ENCODE results near the gene BANK1.

BANK1 gene

GRCh38 chr4:101956068-101956825 lies 165.7 kb downstream of the BANK1 start:
- DNase-seq (ENCODE audit: low read depth in 2 of 2) = no peak

- DNase-seq (ENCODE audit: low read depth in 2 of 2) = no peak
Measured at GRCh38 chr4:101958547-101958946, 168.0 kb downstream of the BANK1 start.

GRCh38 chr4:101960431-101960830 lies 169.9 kb downstream of the BANK1 start:
- DNase-seq (ENCODE audit: low read depth in 2 of 2) = no peak

- no peak for DNase-seq (ENCODE audit: low read depth in 2 of 2)
Measured at GRCh38 chr4:101961144-101961543, 170.6 kb downstream of the BANK1 start.

- DNase-seq (ENCODE audit: low read depth in 2 of 2) = no peak
Measured at GRCh38 chr4:101967697-101968346, 177.3 kb downstream of the BANK1 start.

GRCh38 chr4:101968364-101968763 lies 177.8 kb downstream of the BANK1 start:
- no peak for DNase-seq (ENCODE audit: low read depth in 2 of 2)

GRCh38 chr4:101969965-101970364 lies 179.4 kb downstream of the BANK1 start:
- no peak for DNase-seq (ENCODE audit: low read depth in 2 of 2)

GRCh38 chr4:101970547-101971155 lies 180.1 kb downstream of the BANK1 start:
- no peak for DNase-seq (ENCODE audit: low read depth in 2 of 2)

- DNase-seq (ENCODE audit: low read depth in 2 of 2) = no peak
Measured at GRCh38 chr4:101972791-101973190, 182.3 kb downstream of the BANK1 start.

GRCh38 chr4:101973361-101973760 lies 182.8 kb downstream of the BANK1 start:
- DNase-seq (ENCODE audit: low read depth in 2 of 2) = no peak

GRCh38 chr4:101977076-101977475 lies 186.5 kb downstream of the BANK1 start:
- no peak for DNase-seq (ENCODE audit: low read depth in 2 of 2)

GRCh38 chr4:101981756-101982155 lies 191.2 kb downstream of the BANK1 start:
- DNase-seq (ENCODE audit: low read depth in 2 of 2) = no peak

GRCh38 chr4:101983835-101984234 lies 193.3 kb downstream of the BANK1 start:
- DNase-seq (ENCODE audit: low read depth in 2 of 2) = no peak

- DNase-seq (ENCODE audit: low read depth in 2 of 2) = no peak
Measured at GRCh38 chr4:101987623-101988243, 197.2 kb downstream of the BANK1 start.

- no peak for DNase-seq (ENCODE audit: low read depth in 2 of 2)
Measured at GRCh38 chr4:101989551-101989950, 199.0 kb downstream of the BANK1 start.

- DNase-seq (ENCODE audit: low read depth in 2 of 2) = no peak
Measured at GRCh38 chr4:101992446-101992845, 201.9 kb downstream of the BANK1 start.

- no peak for DNase-seq (ENCODE audit: low read depth in 2 of 2)
Measured at GRCh38 chr4:101993002-101993841, 202.7 kb downstream of the BANK1 start.

GRCh38 chr4:101993842-101994775 lies 203.6 kb downstream of the BANK1 start:
- no peak for DNase-seq (ENCODE audit: low read depth in 2 of 2)

- DNase-seq (ENCODE audit: low read depth in 2 of 2) = no peak
Measured at GRCh38 chr4:102007959-102008425, 217.5 kb downstream of the BANK1 start.

GRCh38 chr4:102008711-102009110 lies 218.2 kb downstream of the BANK1 start:
- no peak for DNase-seq (ENCODE audit: low read depth in 2 of 2)
